Measurements from ENCODE around the gene CBR4.

- TF ChIP-seq CTCF (IDR thresholded peaks at IDR 0.05) (no peak), POLR2A (IDR thresholded peaks at IDR 0.05) (no peak)
Observed at GRCh38 chr4:169012049-169012448, 2.0 kb upstream of the CBR4 start.

Measured in heart left ventricle (tissue), 13 donors.